HG02981 (cell line): ENCODE results near the gene GCGR.

ENCODE experiments used
- ATAC-seq: cut with Tn5 transposase; IDR thresholded peaks from one replicate; pipeline ENCODE4 v1.9.1; 2021; ENCODE audit warnings: mild to moderate bottlenecking, moderate library complexity; ENCODE audit not compliant: unreplicated experiment

Gene GCGR

GRCh38 chr17:81803728-81804558, at the start of gene GCGR:
Gene GCGR, plus strand, starts transcription at chr17:81804150. Its CDS starts 4,869 bp downstream, at chr17:81809019.
- no peak for ATAC-seq

- no peak for ATAC-seq
These were observed 11.0 kb upstream of the GCGR start for GRCh38 chr17:81792675-81793615.

- no peak for ATAC-seq
These were observed 9.9 kb upstream of the GCGR start for GRCh38 chr17:81794074-81794476.

GRCh38 chr17:81794509-81794908, 9.4 kb upstream of the GCGR start:
- ATAC-seq = no peak

GRCh38 chr17:81801327-81801726, 2.6 kb upstream of the GCGR start:
- ATAC-seq = no peak

GRCh38 chr17:81802048-81802758, 1.7 kb upstream of the GCGR start:
- no peak for ATAC-seq

- no peak for ATAC-seq
These were observed 900 bp upstream of the GCGR start for GRCh38 chr17:81802856-81803643.

GRCh38 chr17:81804559-81805399, 829 bp downstream of the GCGR start:
- ATAC-seq = no peak

GRCh38 chr17:81805707-81806460, 1.9 kb downstream of the GCGR start:
- ATAC-seq = no peak

- no peak for ATAC-seq
These were observed 2.7 kb downstream of the GCGR start for GRCh38 chr17:81806461-81807209.

GRCh38 chr17:81807210-81807719, 3.3 kb downstream of the GCGR start:
- no peak for ATAC-seq

- no peak for ATAC-seq
These were observed 3.9 kb downstream of the GCGR start for GRCh38 chr17:81807839-81808238.

- ATAC-seq = no peak
These were observed 5.0 kb downstream of the GCGR start for GRCh38 chr17:81808778-81809555.

- no peak for ATAC-seq
These were observed 5.6 kb downstream of the GCGR start for GRCh38 chr17:81809556-81809998.

- ATAC-seq = no peak
These were observed 6.5 kb downstream of the GCGR start for GRCh38 chr17:81810476-81810875.

- ATAC-seq = no peak
These were observed 7.1 kb downstream of the GCGR start for GRCh38 chr17:81810892-81811704.
